ENCODE measurements around the gene RREB1.

The RREB1 gene

GRCh38 chr6:7165002-7165889, 57.5 kb downstream of the RREB1 start:
- no peak for DNase-seq

- no peak for DNase-seq
These were observed 58.1 kb downstream of the RREB1 start for GRCh38 chr6:7165890-7166267.

- peak in 1 of 2 donors; percentile 54 for DNase-seq
These were observed 58.9 kb downstream of the RREB1 start for GRCh38 chr6:7166410-7167293.

- no peak for DNase-seq
These were observed 61.5 kb downstream of the RREB1 start for GRCh38 chr6:7169296-7169721.

GRCh38 chr6:7170117-7170732, 62.5 kb downstream of the RREB1 start:
- no peak for DNase-seq

GRCh38 chr6:7171119-7171518, 63.4 kb downstream of the RREB1 start:
- DNase-seq = no peak

- DNase-seq = no peak
These were observed 64.0 kb downstream of the RREB1 start for GRCh38 chr6:7171733-7172132.

- DNase-seq = no peak
These were observed 64.9 kb downstream of the RREB1 start for GRCh38 chr6:7172649-7173048.

GRCh38 chr6:7173843-7174503, 66.2 kb downstream of the RREB1 start:
- DNase-seq = no peak

GRCh38 chr6:7175462-7175861, 67.7 kb downstream of the RREB1 start:
- no peak for DNase-seq

- no peak for DNase-seq
These were observed 68.4 kb downstream of the RREB1 start for GRCh38 chr6:7176208-7176607.

- DNase-seq = no peak
These were observed 70.5 kb downstream of the RREB1 start for GRCh38 chr6:7178280-7178679.

GRCh38 chr6:7180751-7181150, 73.0 kb downstream of the RREB1 start:
- no peak for DNase-seq

GRCh38 chr6:7183707-7184106, 75.9 kb downstream of the RREB1 start:
- no peak for DNase-seq

GRCh38 chr6:7184502-7184901, 76.7 kb downstream of the RREB1 start:
- no peak for DNase-seq

GRCh38 chr6:7185561-7185960, 77.8 kb downstream of the RREB1 start:
- no peak for DNase-seq

- peak; percentile 7 to 40 for DNase-seq
These were observed 80.7 kb downstream of the RREB1 start for GRCh38 chr6:7188492-7188891.

- DNase-seq = no peak
These were observed 81.5 kb downstream of the RREB1 start for GRCh38 chr6:7189101-7189758.

- no peak for DNase-seq
These were observed 83.0 kb downstream of the RREB1 start for GRCh38 chr6:7190791-7191190.

GRCh38 chr6:7193122-7193521, 85.4 kb downstream of the RREB1 start:
- DNase-seq = no peak

- DNase-seq = no peak
These were observed 86.9 kb downstream of the RREB1 start for GRCh38 chr6:7194657-7195056.

- no peak for DNase-seq
These were observed 87.7 kb downstream of the RREB1 start for GRCh38 chr6:7195339-7196018.
